AG04449 (cell line): ENCODE results near the gene DNAJC16.

Source experiments
- CTCF ChIA-PET: fragments of 350-600 bp; formaldehyde crosslinking; extraction: SDS; loops from one replicate; lab custom pipeline; 2021; ENCODE audit warnings: antibody characterized with exemption; lab: Yijun Ruan, JAX
- POLR2A ChIA-PET: fragments of 400-600, 350-600 bp; formaldehyde crosslinking; extraction: SDS; loops from one replicate; lab custom pipeline; 2020; ENCODE audit warnings: antibody characterized with exemption, inconsistent platforms; lab: Yijun Ruan, JAX
- DNase-seq: peaks from one replicate; pipeline ENCODE4 v3.0.0-alpha.2; 2010; ENCODE audit warnings: low read depth, low spot score
- H3K4me3 ChIP-seq: 2 replicates; pipeline ENCODE4 v1.5.1; 2011; ENCODE audit warnings: low read depth, mild to moderate bottlenecking, control low read depth, low read length
- TF ChIP-seq, protein P1 (sequence below): IDR thresholded peaks from one replicate; pipeline ENCODE4 v1.5.1; 2011; ENCODE audit warnings: mild to moderate bottlenecking, moderate library complexity, low read length, control low read depth, inconsistent platforms; ENCODE audit not compliant: insufficient read depth; ENCODE audit errors: missing control alignments

Gene DNAJC16

DNA sequence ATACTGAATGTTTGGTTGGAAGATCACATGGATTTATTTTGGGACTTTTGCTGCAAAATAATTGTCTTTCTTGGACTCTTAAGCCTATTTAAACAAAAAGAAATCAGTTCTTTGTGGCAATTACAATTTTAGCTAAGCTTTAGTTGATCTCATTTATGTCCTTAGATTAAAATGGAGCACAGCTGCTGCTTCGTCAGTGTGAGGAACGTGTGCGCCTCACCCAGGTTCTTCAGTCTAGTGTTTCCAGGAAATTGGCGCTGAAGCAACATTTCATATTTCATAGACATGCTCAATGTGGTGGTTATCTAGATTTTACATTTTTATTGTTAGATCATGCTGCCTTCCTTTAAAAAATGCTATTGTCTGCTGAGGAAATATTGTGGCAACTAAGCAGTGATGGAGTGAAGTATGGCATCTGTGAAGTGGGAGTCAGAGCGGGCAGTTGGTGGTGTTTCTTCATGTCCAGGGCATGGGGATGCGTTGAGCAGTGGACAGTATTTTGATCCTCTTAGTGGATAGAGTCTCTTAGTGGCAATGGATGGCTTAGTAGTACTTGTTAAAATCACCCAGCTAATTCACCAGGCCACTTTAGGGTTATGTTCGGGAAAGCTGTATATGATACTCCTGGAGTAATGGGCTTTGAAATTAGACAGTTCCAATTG is 96.2 kb downstream of the DNAJC16 start:
- POLR2A ChIA-PET, result no interaction called here
- no peak overlapping the region for H3K4me3 ChIP-seq
- no peak for DNase-seq
- CTCF ChIA-PET, result interaction anchor here (1.1 kb wide), 1 partner anchor 29 kb away, joined by 4 read pairs; no protein-coding TSS in a partner anchor
- TF ChIP-seq, protein P1, sequence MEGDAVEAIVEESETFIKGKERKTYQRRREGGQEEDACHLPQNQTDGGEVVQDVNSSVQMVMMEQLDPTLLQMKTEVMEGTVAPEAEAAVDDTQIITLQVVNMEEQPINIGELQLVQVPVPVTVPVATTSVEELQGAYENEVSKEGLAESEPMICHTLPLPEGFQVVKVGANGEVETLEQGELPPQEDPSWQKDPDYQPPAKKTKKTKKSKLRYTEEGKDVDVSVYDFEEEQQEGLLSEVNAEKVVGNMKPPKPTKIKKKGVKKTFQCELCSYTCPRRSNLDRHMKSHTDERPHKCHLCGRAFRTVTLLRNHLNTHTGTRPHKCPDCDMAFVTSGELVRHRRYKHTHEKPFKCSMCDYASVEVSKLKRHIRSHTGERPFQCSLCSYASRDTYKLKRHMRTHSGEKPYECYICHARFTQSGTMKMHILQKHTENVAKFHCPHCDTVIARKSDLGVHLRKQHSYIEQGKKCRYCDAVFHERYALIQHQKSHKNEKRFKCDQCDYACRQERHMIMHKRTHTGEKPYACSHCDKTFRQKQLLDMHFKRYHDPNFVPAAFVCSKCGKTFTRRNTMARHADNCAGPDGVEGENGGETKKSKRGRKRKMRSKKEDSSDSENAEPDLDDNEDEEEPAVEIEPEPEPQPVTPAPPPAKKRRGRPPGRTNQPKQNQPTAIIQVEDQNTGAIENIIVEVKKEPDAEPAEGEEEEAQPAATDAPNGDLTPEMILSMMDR, result no peak

DNA sequence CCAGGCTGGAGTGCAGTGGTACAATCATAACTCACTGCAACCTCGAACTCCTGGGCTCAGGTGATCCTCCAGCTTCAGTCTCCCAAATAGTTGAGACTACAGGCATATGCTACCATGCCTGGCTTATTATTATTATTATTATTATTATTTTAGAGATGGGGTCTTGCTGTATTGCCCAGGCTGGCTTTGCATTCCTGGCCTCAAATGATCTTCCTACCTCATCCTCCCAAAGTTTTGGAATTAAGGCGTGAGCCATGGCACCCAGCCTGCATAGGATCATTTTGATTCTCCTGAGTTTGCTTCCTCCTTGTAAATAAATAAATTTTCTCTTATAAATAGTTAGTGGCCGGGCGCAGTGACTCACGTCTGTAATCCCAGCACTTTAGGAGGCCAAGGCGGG is 96.8 kb downstream of the DNAJC16 start:
- ChIA-PET POLR2A (no interaction called here), CTCF (no interaction called here)
- no peak overlapping the region for H3K4me3 ChIP-seq
- TF ChIP-seq, protein P1, result no peak
- no peak for DNase-seq

DNA sequence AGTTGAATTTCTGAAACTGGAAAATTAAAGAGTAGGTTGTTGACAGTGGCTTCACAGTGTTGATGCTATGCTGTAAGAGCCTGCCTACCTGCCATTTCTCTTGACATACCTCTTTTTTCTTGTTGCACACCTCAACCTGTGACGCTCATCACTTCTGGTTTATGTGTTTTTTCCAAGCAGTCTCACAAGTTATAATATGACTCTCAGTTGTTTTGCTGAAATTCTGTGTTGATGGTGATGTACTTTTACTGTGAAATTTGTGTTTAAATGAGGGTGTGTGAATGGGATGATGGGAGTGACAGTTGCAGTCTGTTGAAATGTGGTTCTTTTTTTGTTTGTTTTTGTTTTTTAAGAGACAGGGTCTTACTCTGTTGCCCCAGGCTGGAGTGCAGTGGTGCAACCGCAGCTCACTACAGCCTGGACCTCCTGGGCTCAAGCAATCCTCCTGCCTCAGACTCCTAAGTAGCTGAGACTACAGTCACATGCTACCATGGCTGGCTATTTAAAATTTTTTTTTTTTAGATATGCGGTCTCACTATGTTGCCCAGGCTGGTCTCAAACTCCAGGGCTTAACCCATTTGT is 97.6 kb downstream of the DNAJC16 start:
- DNase-seq, result no peak
- CTCF ChIA-PET, result no interaction called here
- TF ChIP-seq, protein P1, result no peak
- H3K4me3 ChIP-seq, result no peak overlapping the region
- POLR2A ChIA-PET, result interaction anchor here (0.5 kb wide), 1 partner anchor 65 kb away, joined by 3 read pairs; no protein-coding TSS in a partner anchor

DNA sequence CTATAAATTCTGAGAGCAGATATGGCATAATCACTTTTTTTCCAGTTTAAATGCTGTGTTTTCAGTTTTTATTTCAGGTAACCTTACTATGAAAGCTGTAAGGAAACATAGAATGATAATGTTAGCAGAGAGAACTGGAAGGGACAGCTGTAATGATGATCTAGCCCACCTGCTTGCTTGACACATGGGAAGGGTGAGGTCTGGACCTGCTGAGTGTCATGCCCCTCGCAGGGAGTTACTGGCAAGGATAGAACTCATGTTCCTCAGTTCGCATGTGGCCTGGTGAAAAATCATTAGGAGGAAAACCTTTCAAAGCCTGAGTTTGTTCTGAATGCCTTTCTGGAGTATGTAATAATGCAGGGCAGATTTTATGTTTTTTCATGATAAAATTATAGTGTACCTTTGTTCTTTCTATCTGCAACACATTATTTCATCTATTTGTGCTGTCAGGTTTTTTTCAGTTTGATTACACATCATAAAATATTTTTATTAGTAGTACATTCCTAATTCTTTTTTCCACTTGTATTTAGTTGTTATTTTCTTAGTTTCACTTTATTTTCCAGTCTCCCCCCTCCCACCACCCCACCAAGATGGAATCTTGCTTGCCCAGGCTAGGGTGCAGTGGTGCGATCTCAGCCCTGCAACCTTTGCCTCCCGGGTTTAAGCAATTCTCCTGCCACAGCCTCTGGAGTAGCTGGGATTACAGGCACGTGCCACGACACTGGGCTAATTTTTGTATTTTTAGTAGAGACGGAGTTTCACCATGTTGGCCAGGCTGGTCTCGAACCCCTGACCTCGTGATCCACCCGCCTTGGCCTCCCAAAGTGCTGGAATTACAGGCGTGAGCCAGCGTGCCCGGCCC is 98.6 kb downstream of the DNAJC16 start:
- CTCF ChIA-PET, result interaction anchor here (0.7 kb wide), 1 partner anchor 21 kb away, joined by 3 read pairs; no protein-coding TSS in a partner anchor
- no peak for DNase-seq
- H3K4me3 ChIP-seq, result no peak overlapping the region
- POLR2A ChIA-PET, result interaction anchor here (0.5 kb wide), 1 partner anchor 64 kb away, joined by 3 read pairs; no protein-coding TSS in a partner anchor
- TF ChIP-seq, protein P1, result no peak
